GM10248 (cell line): ENCODE measurements around the gene PARD3B.

Experiments
- CTCF ChIA-PET: fragments of 300-600 bp; sonication (Branson Sonifier 250); formaldehyde crosslinking; extraction: SDS; loops from one replicate; lab custom pipeline; 2021; ENCODE audit warnings: antibody characterized with exemption; lab: Yijun Ruan, JAX
- POLR2A ChIA-PET: fragments of 350-650 bp; sonication (Branson Sonifier 250); formaldehyde crosslinking; extraction: SDS; loops from one replicate; lab custom pipeline; 2020; ENCODE audit warnings: antibody characterized with exemption; lab: Yijun Ruan, JAX
- DNase-seq: peaks from one replicate; pipeline ENCODE4 v3.0.0; 2012; ENCODE audit errors: extremely low spot score
- TF ChIP-seq, protein P1 (sequence below): IDR thresholded peaks from 2 replicates; pipeline ENCODE4 v1.5.1; 2012; ENCODE audit warnings: mild to moderate bottlenecking, low read depth; ENCODE audit errors: extremely low read depth, missing control alignments, control extremely low read depth

The PARD3B gene

DNA sequence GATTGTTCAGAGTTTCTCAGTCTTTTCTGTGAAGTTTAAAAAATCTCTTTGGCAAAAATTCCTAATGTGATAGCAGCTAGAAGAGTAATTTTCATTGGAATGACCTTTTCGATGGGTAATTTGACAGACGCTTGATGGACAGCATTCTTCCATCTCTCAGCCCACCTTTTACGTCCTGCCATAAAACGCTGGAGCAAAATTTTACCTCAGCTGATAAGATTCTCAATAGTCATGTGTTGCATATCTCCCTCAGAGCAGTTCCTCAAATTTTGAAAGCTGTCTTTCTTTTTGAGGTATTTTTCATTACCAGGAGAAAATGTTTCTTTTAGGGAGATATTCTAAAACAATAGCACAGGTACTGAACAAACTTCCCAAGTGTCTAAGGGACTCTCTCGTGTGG is 441.4 kb downstream of the PARD3B start:
- CTCF ChIA-PET: no interaction called here
- POLR2A ChIA-PET: no interaction called here
- no peak for DNase-seq
- TF ChIP-seq, protein P1, sequence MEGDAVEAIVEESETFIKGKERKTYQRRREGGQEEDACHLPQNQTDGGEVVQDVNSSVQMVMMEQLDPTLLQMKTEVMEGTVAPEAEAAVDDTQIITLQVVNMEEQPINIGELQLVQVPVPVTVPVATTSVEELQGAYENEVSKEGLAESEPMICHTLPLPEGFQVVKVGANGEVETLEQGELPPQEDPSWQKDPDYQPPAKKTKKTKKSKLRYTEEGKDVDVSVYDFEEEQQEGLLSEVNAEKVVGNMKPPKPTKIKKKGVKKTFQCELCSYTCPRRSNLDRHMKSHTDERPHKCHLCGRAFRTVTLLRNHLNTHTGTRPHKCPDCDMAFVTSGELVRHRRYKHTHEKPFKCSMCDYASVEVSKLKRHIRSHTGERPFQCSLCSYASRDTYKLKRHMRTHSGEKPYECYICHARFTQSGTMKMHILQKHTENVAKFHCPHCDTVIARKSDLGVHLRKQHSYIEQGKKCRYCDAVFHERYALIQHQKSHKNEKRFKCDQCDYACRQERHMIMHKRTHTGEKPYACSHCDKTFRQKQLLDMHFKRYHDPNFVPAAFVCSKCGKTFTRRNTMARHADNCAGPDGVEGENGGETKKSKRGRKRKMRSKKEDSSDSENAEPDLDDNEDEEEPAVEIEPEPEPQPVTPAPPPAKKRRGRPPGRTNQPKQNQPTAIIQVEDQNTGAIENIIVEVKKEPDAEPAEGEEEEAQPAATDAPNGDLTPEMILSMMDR: no peak

GRCh38 chr2:204988836-204989235 is 443.6 kb downstream of the PARD3B start:
- CTCF ChIA-PET: no interaction called here
- TF ChIP-seq, protein P1: no peak
- DNase-seq: no peak
- POLR2A ChIA-PET: no interaction called here

DNA sequence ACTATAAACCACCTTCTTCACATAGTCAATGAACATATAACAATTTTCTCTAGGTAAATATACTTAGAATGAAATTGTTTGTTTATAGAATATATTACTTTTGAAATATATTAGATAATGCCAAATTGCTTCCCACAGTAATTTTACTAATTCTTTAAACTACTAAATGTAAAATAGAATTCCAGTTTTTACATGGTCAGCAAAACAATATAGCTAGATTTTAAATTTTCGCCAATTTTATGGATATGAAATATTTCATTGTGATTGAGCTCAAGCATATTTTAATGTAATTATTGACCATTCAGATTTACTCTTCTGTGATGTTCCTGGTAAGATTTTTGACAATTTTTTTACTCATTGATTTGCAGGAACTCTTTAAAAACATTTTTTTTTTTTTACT is 444.6 kb downstream of the PARD3B start:
- ChIA-PET CTCF (no interaction called here), POLR2A (no interaction called here)
- DNase-seq: no peak
- TF ChIP-seq, protein P1: no peak

- TF ChIP-seq, protein P1: no peak
- DNase-seq: no peak
- ChIA-PET CTCF (no interaction called here), POLR2A (no interaction called here)
Measured at GRCh38 chr2:205001300-205001966, 456.2 kb downstream of the PARD3B start.

DNA sequence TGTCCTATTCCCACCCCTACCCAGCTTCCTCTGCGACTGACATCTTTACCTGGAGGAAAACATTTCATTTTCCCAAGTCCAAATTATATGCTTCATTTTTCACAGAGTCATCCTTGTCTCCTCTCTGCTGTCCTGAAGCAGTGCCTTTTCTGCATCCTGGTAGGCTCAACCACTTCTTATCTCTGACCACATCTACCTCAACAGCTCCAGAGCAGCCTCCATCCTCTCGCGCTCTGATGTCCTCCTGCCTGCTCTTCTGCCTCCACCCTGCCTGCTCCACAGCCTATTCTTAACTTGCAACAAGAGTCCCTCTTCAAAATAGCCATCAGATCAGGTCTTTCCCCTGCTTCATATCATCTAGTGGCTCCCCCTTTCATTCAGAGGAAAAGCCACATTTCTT is 457.1 kb downstream of the PARD3B start:
- ChIA-PET CTCF (no interaction called here), POLR2A (no interaction called here)
- DNase-seq: no peak
- TF ChIP-seq, protein P1: no peak

DNA sequence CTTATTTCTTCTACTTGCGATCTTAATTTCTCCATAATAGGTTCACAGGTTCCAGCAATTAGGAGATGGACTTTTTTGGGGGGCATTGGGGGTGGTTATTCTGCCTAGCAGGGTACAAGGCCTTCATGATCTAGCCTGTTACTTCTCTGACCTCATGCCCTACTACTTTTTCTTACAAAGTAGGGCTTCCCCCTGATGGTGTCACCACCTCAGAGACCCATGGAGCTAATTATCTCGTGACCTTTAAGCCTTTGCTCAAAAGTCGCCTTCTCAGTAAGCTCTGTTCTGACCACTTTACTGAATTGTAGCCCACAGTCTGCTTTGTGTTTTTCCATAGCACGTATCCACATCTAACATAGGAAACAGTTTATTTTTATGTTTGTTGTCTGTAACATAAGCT is 458.0 kb downstream of the PARD3B start:
- CTCF ChIA-PET: no interaction called here
- TF ChIP-seq, protein P1: no peak
- no peak for DNase-seq
- POLR2A ChIA-PET: no interaction called here
